Measurements from ENCODE around the gene STRIP1. TPM values are rescaled to one million over a fixed set of nuclear protein-coding genes. Genes with fewer than 3 reads are reported as not detected.

The STRIP1 gene
- total RNA-seq, 1 donor from 2014 or later, result 40.8 TPM

GRCh38 chr1:110055493-110056284 lies 21.3 kb downstream of the STRIP1 start:
- peaks cover 6% of the 10 kb centered on the region for H3K4me1 ChIP-seq
- no peak overlapping the region for H3K27ac ChIP-seq
- no peaks in the 10 kb centered on the region for H3K9me3 ChIP-seq
- intact Hi-C loops (cut with DNase I), result no loop called here
- H3K4me3 ChIP-seq, result no peak overlapping the region
- no peaks in the 10 kb centered on the region for H3K27me3 ChIP-seq
- peaks cover 8 to 82% of the 10 kb centered on the region in 2 donors for H3K36me3 ChIP-seq
- no peak for DNase-seq (ENCODE audit: extremely low spot score in 2 of 2)
- TF ChIP-seq POLR2A (IDR thresholded peaks at IDR 0.05) (no peak), POLR2AphosphoS5 (IDR thresholded peaks at IDR 0.05; ENCODE audit: insufficient read depth in 1 of 2, low read depth in 1 of 2) (no peak), CTCF (IDR thresholded peaks at IDR 0.05) (no peak)

GRCh38 chr1:110056285-110056683 lies 21.9 kb downstream of the STRIP1 start:
- Histone ChIP-seq H3K36me3 (peaks cover 8 to 80% of the 10 kb centered on the region in 2 donors), H3K4me3 (no peak overlapping the region), H3K27me3 (no peaks in the 10 kb centered on the region), H3K4me1 (peaks cover 6% of the 10 kb centered on the region), H3K9me3 (no peaks in the 10 kb centered on the region), H3K27ac (no peak overlapping the region)
- no peak for DNase-seq (ENCODE audit: extremely low spot score in 2 of 2)
- intact Hi-C loops (cut with DNase I), result no loop called here
- no peak for TF ChIP-seq CTCF (IDR thresholded peaks at IDR 0.05)
- TF ChIP-seq POLR2AphosphoS5 (IDR thresholded peaks at IDR 0.05; ENCODE audit: insufficient read depth in 1 of 2, low read depth in 1 of 2), result no peak
- no peak for TF ChIP-seq POLR2A (IDR thresholded peaks at IDR 0.05)

- TF ChIP-seq POLR2AphosphoS5 (IDR thresholded peaks at IDR 0.05; ENCODE audit: insufficient read depth in 1 of 2, low read depth in 1 of 2), result no peak
- no peak for TF ChIP-seq POLR2A (IDR thresholded peaks at IDR 0.05)
- TF ChIP-seq CTCF (IDR thresholded peaks at IDR 0.05), result no peak
- no peak for DNase-seq (ENCODE audit: extremely low spot score in 2 of 2)
- intact Hi-C loops (cut with DNase I), result no loop called here
- Histone ChIP-seq H3K27ac (no peak overlapping the region), H3K36me3 (peaks cover 8 to 81% of the 10 kb centered on the region in 2 donors), H3K4me3 (no peak overlapping the region), H3K9me3 (no peaks in the 10 kb centered on the region), H3K4me1 (peaks cover 6% of the 10 kb centered on the region), H3K27me3 (no peaks in the 10 kb centered on the region)
These were observed 22.4 kb downstream of the STRIP1 start for GRCh38 chr1:110056776-110057175.

GRCh38 chr1:110057963-110058518 lies 23.6 kb downstream of the STRIP1 start:
- Histone ChIP-seq H3K27me3 (no peaks in the 10 kb centered on the region), H3K4me1 (peaks cover 6% of the 10 kb centered on the region), H3K27ac (no peak overlapping the region), H3K9me3 (no peaks in the 10 kb centered on the region), H3K4me3 (no peak overlapping the region), H3K36me3 (peaks cover 8 to 71% of the 10 kb centered on the region in 2 donors)
- intact Hi-C loops (cut with DNase I), result no loop called here
- TF ChIP-seq CTCF (IDR thresholded peaks at IDR 0.05) (no peak), POLR2A (IDR thresholded peaks at IDR 0.05) (no peak), POLR2AphosphoS5 (IDR thresholded peaks at IDR 0.05; ENCODE audit: insufficient read depth in 1 of 2, low read depth in 1 of 2) (no peak)
- DNase-seq (ENCODE audit: extremely low spot score in 2 of 2), result no peak

- TF ChIP-seq POLR2AphosphoS5 (IDR thresholded peaks at IDR 0.05; ENCODE audit: insufficient read depth in 1 of 2, low read depth in 1 of 2) (no peak), POLR2A (IDR thresholded peaks at IDR 0.05) (no peak), CTCF (IDR thresholded peaks at IDR 0.05) (no peak)
- H3K27me3 ChIP-seq, result no peaks in the 10 kb centered on the region
- peaks cover 6% of the 10 kb centered on the region for H3K4me1 ChIP-seq
- no peak overlapping the region for H3K27ac ChIP-seq
- intact Hi-C loops (cut with DNase I), result no loop called here
- DNase-seq (ENCODE audit: extremely low spot score in 2 of 2), result no peak
- no peaks in the 10 kb centered on the region for H3K9me3 ChIP-seq
- peaks cover 8 to 66% of the 10 kb centered on the region in 2 donors for H3K36me3 ChIP-seq
- H3K4me3 ChIP-seq, result no peak overlapping the region
These were observed 24.2 kb downstream of the STRIP1 start for GRCh38 chr1:110058591-110058990.

All from vagina (tissue), 2 donors.